Parathyroid adenoma (tissue), 2 donors: ENCODE results near the gene RNF4.
"Not testable (repeated sequence)": the region's sequence is repeated elsewhere in the genome, so short reads cannot be mapped to it uniquely, and the experiment has no call there.

Experiments used
- H2AFZ ChIP-seq: fragments of 300-600 bp; sonication (generic); one replicate; pipeline ENCODE4 v1.7.0; 2017; ENCODE audit warnings: antibody characterized with exemption, mild to moderate bottlenecking
- H3K27ac ChIP-seq: fragments of 300-600 bp; sonication (generic); one replicate; pipeline ENCODE4 v1.7.0; 2017
- H3K27me3 ChIP-seq: fragments of 300-600 bp; sonication (generic); one replicate; pipeline ENCODE4 v1.7.0; 2017; ENCODE audit warnings: low read length; ENCODE audit not compliant: control insufficient read depth, insufficient read depth
- H3K36me3 ChIP-seq: fragments of 300-600 bp; sonication (generic); one replicate; pipeline ENCODE4 v1.7.0; 2017; ENCODE audit warnings: low read length; ENCODE audit not compliant: control insufficient read depth, insufficient read depth
- H3K4me1 ChIP-seq: fragments of 300-600 bp; sonication (generic); one replicate; pipeline ENCODE4 v1.7.0; 2017; ENCODE audit warnings: control low read depth
- H3K4me2 ChIP-seq: fragments of 300-600 bp; sonication (generic); one replicate; pipeline ENCODE4 v1.7.0; 2017; ENCODE audit warnings: low read length
- H3K4me3 ChIP-seq: fragments of 300-600 bp; sonication (generic); one replicate; pipeline ENCODE4 v1.7.0; 2017; ENCODE audit warnings: low read depth, low read length
- H3K79me2 ChIP-seq: fragments of 300-600 bp; sonication (generic); one replicate; pipeline ENCODE4 v1.7.0; 2017; ENCODE audit warnings: control low read depth
- H3K9ac ChIP-seq: fragments of 300-600 bp; sonication (generic); one replicate; pipeline ENCODE4 v1.7.0; 2017; ENCODE audit warnings: mild to moderate bottlenecking
- H3K9me3 ChIP-seq: fragments of 300-600 bp; sonication (generic); one replicate; pipeline ENCODE4 v1.7.0; 2017; ENCODE audit warnings: low read length; ENCODE audit not compliant: control insufficient read depth
- CTCF ChIP-seq: fragments of 300-600 bp; sonication (generic); IDR thresholded peaks from one replicate; pipeline ENCODE4 v1.7.0; 2017; ENCODE audit warnings: antibody characterized with exemption, mild to moderate bottlenecking
- donor health status: primary hyperparathyroidism.

RNF4 gene

GRCh38 chr4:2510351-2511259 lies 41.7 kb downstream of the RNF4 start:
- no peak overlapping the region for H2AFZ ChIP-seq
- no peak overlapping the region for H3K27ac ChIP-seq
- H3K4me1 ChIP-seq = no peaks in the 10 kb centered on the region
- no peak overlapping the region for H3K4me2 ChIP-seq
- no peak overlapping the region for H3K9ac ChIP-seq
- H3K4me3 ChIP-seq = no peak overlapping the region
- H3K9me3 ChIP-seq = no peaks in the 10 kb centered on the region
- no peaks in the 10 kb centered on the region for H3K36me3 ChIP-seq
- no peak for TF ChIP-seq CTCF
- H3K79me2 ChIP-seq = no peaks in the 10 kb centered on the region
- H3K27me3 ChIP-seq = no peaks in the 10 kb centered on the region

GRCh38 chr4:2511645-2512131 lies 42.8 kb downstream of the RNF4 start:
- no peak for TF ChIP-seq CTCF
- H3K9ac ChIP-seq = no peak overlapping the region
- no peak overlapping the region for H3K27ac ChIP-seq
- H3K4me1 ChIP-seq = no peaks in the 10 kb centered on the region
- no peaks in the 10 kb centered on the region for H3K27me3 ChIP-seq
- no peaks in the 10 kb centered on the region for H3K9me3 ChIP-seq
- no peak overlapping the region for H2AFZ ChIP-seq
- H3K79me2 ChIP-seq = no peaks in the 10 kb centered on the region
- H3K36me3 ChIP-seq = no peaks in the 10 kb centered on the region
- H3K4me3 ChIP-seq = no peak overlapping the region
- no peak overlapping the region for H3K4me2 ChIP-seq

- H3K9ac ChIP-seq = no peak overlapping the region
- H3K36me3 ChIP-seq = no peaks in the 10 kb centered on the region
- H3K27me3 ChIP-seq = no peaks in the 10 kb centered on the region
- no peak overlapping the region for H2AFZ ChIP-seq
- H3K27ac ChIP-seq = no peak overlapping the region
- no peak for TF ChIP-seq CTCF
- no peaks in the 10 kb centered on the region for H3K79me2 ChIP-seq
- H3K4me1 ChIP-seq = no peaks in the 10 kb centered on the region
- H3K4me3 ChIP-seq = no peak overlapping the region
- H3K9me3 ChIP-seq = no peaks in the 10 kb centered on the region
- H3K4me2 ChIP-seq = no peak overlapping the region
Measured at GRCh38 chr4:2512396-2513135, 43.7 kb downstream of the RNF4 start.

GRCh38 chr4:2514193-2514592 lies 45.3 kb downstream of the RNF4 start:
- not testable (repeated sequence) for H3K9me3 ChIP-seq, H2AFZ ChIP-seq, H3K36me3 ChIP-seq, H3K4me3 ChIP-seq, H3K9ac ChIP-seq, H3K27ac ChIP-seq, H3K27me3 ChIP-seq, H3K79me2 ChIP-seq, H3K4me1 ChIP-seq, H3K4me2 ChIP-seq

GRCh38 chr4:2514944-2515343 lies 46.0 kb downstream of the RNF4 start:
- not testable (repeated sequence) for H3K79me2 ChIP-seq, H3K27ac ChIP-seq

More at GRCh38 chr4:2514944-2515343, 46.0 kb downstream of the RNF4 start:
- H3K27me3 ChIP-seq, H3K4me2 ChIP-seq, H2AFZ ChIP-seq, H3K4me1 ChIP-seq, H3K9ac ChIP-seq, H3K9me3 ChIP-seq, H3K36me3 ChIP-seq, H3K4me3 ChIP-seq: not testable (repeated sequence)
